ENCODE measurements around the gene PPIL3. TPM values are rescaled to one million over a fixed set of nuclear protein-coding genes. Genes with fewer than 3 reads are reported as not detected.

Gene PPIL3
- total and polyA plus RNA-seq, 9 of the 15 experiments (the other 6 are each of a cell fraction or from before 2014, with no cell fraction given), result 22.4 to 66.2 (median 49.0) TPM

- TF ChIP-seq ZNF280A (IDR thresholded peaks at IDR 0.05; ENCODE audit: low read depth, partially characterized antibody) (no peak), NR2C1 (IDR thresholded peaks at IDR 0.05) (peak; percentile 77), NR2C1 (tag; IDR thresholded peaks at IDR 0.05) (peak; percentile 78), BCL6 (CRISPR knock-in tag; IDR thresholded peaks at IDR 0.05) (no peak), HINFP (tag; conservative IDR thresholded peaks at IDR 0.05; ENCODE audit: low read depth) (0 out of 2 replicates have a peak, but pooled peaks have one; percentile 14), BHLHE40 (IDR thresholded peaks at IDR 0.05; ENCODE audit: low read length) (0 out of 2 replicates have a peak, but pooled peaks have one; percentile 46), NCOR1 (IDR thresholded peaks at IDR 0.05) (peak; percentile 38), TGIF2 (CRISPR knock-in tag; IDR thresholded peaks at IDR 0.05) (no peak), ATF3 (IDR thresholded peaks at IDR 0.05) (no peak; the same call in 1 of the 2 replicates), ATF3 (CRISPR knock-in tag; conservative IDR thresholded peaks at IDR 0.05) (peak; percentile 74; the same call in 1 of the 2 replicates), ZBTB12 (CRISPR knock-in tag; IDR thresholded peaks at IDR 0.05) (peak; percentile 90), BRF1 (IDR thresholded peaks at IDR 0.05; ENCODE audit: borderline replicate concordance, extremely low read depth, insufficient read length) (no peak), MTF1 (CRISPR knock-in tag; IDR thresholded peaks at IDR 0.05; ENCODE audit: borderline replicate concordance) (no peak), ARID2 (IDR thresholded peaks at IDR 0.05) (no peak), ELF2 (CRISPR knock-in tag; IDR thresholded peaks at IDR 0.05) (peak; percentile 47; the same call in 1 of the 2 replicates), HIVEP1 (CRISPR knock-in tag; IDR thresholded peaks at IDR 0.05) (no peak), CHD4 (IDR thresholded peaks at IDR 0.05; ENCODE audit: insufficient read depth, insufficient replicate concordance, low read depth, low read length, poor library complexity, severe bottlenecking) (no peak), ZNF589 (CRISPR knock-in tag; IDR thresholded peaks at IDR 0.05; ENCODE audit: low read depth) (peak; percentile 53; the same call in 1 of the 2 replicates), ILK (tag; IDR thresholded peaks at IDR 0.05; ENCODE audit: borderline replicate concordance, low read depth) (no peak)
These were observed at the start of gene PPIL3, which contains the start of gene NIF3L1 (continued) for GRCh38 chr2:200888704-200889625.
